Peyer's patch (tissue), 4 donors: ENCODE measurements around the gene KLLN. TPM values are rescaled to one million over a fixed set of nuclear protein-coding genes. Genes with fewer than 3 reads are reported as not detected.
"Not testable (repeated sequence)": the region's sequence is repeated elsewhere in the genome, so short reads cannot be mapped to it uniquely, and the experiment has no call there.

Experiments
- DNase-seq, 3 donors: peaks; one replicate each; pipeline ENCODE4 v3.0.0-alpha.2; 2017 to 2019
- H3K27ac ChIP-seq, 4 donors: fragments of 200-600 bp; sonication (generic); one replicate each; pipeline ENCODE4 v1.5.1; 2016 to 2019
- H3K27me3 ChIP-seq, 2 donors: fragments of 200-600 bp; sonication (generic); one replicate each; pipeline ENCODE4 v1.5.1; 2019
- H3K36me3 ChIP-seq, 3 donors: fragments of 200-600 bp; sonication (generic); one replicate each; pipeline ENCODE4 v1.5.1; 2016 to 2019
- H3K4me1 ChIP-seq, 4 donors: fragments of 200-600 bp; sonication (generic); one replicate each; pipeline ENCODE4 v1.5.1; 2016 to 2019
- H3K4me3 ChIP-seq, 4 donors: fragments of 200-600 bp; sonication (generic); 1 replicate in 3 of 4; 2 replicates in 1 of 4; pipeline ENCODE4 v1.5.1; 2016 to 2019; ENCODE audit warnings: mild to moderate bottlenecking in 1 of 4
- H3K9me3 ChIP-seq, 4 donors: fragments of 200-600 bp; sonication (generic); one replicate each; pipeline ENCODE4 v1.5.1; 2016 to 2019; ENCODE audit warnings: mild to moderate bottlenecking in 1 of 4
- POLR2A ChIP-seq, 2 donors: fragments of 450-650 bp; IDR thresholded peaks; one replicate each; pipeline ENCODE4 v1.5.1; 2017; ENCODE audit warnings: antibody characterized with exemption in 2 of 2, mild to moderate bottlenecking in 2 of 2, moderate library complexity in 2 of 2
- total RNA-seq, 4 donors: library from RNA; depleted of rRNA; stranded (reverse); fragments of >200 nt; gene quantifications; one replicate each; pipeline ENCODE4 v1.1.0, GENCODE V29; 2016
- TF ChIP-seq, protein P1 (sequence below), 6 experiments: fragments of 450-650 bp in 4 of 6; fragments of 200-600 bp in 2 of 6; sonication (generic) in 1 of 6; IDR thresholded peaks; one replicate each; pipeline ENCODE4 v1.5.1; 2017 to 2019; ENCODE audit warnings: antibody characterized with exemption in 6 of 6, mild to moderate bottlenecking in 3 of 6, moderate library complexity in 1 of 6

Gene KLLN, protein sequence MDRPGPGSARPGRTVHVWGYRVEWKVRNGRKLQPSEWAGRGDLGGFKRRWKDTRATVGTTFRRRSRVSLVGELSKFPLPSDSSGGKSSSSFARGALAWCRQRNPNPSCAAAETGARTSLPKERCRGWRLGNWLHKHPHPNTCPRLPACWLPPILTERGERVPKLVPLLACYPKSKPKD
- 1 to 10 TPM in 1 of 4 donors, under 1 TPM in 3; 0.35 to 1.1 (median 0.61) TPM for total RNA-seq

DNA sequence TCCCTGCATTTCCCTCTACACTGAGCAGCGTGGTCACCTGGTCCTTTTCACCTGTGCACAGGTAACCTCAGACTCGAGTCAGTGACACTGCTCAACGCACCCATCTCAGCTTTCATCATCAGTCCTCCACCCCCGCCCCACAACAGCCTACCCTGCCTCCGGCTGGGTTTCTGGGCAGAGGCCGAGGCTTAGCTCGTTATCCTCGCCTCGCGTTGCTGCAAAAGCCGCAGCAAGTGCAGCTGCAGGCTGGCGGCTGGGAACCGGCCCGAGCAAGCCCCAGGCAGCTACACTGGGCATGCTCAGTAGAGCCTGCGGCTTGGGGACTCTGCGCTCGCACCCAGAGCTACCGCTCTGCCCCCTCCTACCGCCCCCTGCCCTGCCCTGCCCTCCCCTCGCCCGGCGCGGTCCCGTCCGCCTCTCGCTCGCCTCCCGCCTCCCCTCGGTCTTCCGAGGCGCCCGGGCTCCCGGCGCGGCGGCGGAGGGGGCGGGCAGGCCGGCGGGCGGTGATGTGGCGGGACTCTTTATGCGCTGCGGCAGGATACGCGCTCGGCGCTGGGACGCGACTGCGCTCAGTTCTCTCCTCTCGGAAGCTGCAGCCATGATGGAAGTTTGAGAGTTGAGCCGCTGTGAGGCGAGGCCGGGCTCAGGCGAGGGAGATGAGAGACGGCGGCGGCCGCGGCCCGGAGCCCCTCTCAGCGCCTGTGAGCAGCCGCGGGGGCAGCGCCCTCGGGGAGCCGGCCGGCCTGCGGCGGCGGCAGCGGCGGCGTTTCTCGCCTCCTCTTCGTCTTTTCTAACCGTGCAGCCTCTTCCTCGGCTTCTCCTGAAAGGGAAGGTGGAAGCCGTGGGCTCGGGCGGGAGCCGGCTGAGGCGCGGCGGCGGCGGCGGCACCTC, at the start of gene KLLN, which contains the start of gene PTEN:
Gene KLLN (minus strand): TSS at position 481 of the 891 bp plus-strand sequence. CDS start 1,046 bp downstream, outside the sequence.
Gene PTEN (plus strand): TSS at position 573 of the 891 bp plus-strand sequence. CDS start 845 bp downstream, outside the sequence.
- H3K4me1 ChIP-seq = peaks cover 0 to 13% (median 5%) of the 10 kb centered on the region in 4 donors
- peak within 1 kb of the TSS; percentile 67 to 92 (median 86) for H3K4me3 ChIP-seq
- DNase-seq = peak; percentile 85 to 95 (median 94)
- H3K9me3 ChIP-seq = no peaks in the 10 kb centered on the region
- H3K27ac ChIP-seq = peak within 1 kb of the TSS; percentile 93 to 99 (median 96)
- peak; percentile 83 to 87 for TF ChIP-seq POLR2A (IDR thresholded peaks at IDR 0.05)
- TF ChIP-seq, protein P1, sequence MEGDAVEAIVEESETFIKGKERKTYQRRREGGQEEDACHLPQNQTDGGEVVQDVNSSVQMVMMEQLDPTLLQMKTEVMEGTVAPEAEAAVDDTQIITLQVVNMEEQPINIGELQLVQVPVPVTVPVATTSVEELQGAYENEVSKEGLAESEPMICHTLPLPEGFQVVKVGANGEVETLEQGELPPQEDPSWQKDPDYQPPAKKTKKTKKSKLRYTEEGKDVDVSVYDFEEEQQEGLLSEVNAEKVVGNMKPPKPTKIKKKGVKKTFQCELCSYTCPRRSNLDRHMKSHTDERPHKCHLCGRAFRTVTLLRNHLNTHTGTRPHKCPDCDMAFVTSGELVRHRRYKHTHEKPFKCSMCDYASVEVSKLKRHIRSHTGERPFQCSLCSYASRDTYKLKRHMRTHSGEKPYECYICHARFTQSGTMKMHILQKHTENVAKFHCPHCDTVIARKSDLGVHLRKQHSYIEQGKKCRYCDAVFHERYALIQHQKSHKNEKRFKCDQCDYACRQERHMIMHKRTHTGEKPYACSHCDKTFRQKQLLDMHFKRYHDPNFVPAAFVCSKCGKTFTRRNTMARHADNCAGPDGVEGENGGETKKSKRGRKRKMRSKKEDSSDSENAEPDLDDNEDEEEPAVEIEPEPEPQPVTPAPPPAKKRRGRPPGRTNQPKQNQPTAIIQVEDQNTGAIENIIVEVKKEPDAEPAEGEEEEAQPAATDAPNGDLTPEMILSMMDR (IDR thresholded peaks at IDR 0.05) = no peak
- H3K27me3 ChIP-seq = no peaks in the 10 kb centered on the region
- H3K36me3 ChIP-seq = no peaks in the 10 kb centered on the region

DNA sequence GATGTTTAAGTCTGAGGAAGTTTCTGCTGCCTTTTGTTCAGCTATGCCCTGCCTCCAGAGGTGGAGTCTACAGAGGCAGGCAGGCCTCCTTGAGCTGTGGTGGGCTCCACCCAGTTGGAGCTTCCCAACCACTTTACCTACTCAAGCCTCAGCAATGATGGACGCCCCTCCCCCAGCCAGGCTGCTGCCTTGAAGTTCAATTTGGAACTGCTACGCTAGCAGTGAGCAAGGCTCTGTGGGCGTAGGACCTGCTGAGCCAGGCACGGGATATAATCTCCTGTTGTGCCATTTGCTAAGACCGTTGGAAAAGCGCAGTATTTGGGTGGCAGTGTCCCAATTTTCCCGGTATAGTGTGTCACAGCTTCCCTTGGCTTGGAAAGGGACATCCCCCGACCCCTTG, 40.1 kb upstream of the KLLN start:
- H3K4me1 ChIP-seq, H3K27ac ChIP-seq, H3K4me3 ChIP-seq, H3K9me3 ChIP-seq, DNase-seq, H3K27me3 ChIP-seq: not testable (repeated sequence)
- peaks cover 0 to 18% (median 0%) of the 10 kb centered on the region in 3 donors for H3K36me3 ChIP-seq

DNA sequence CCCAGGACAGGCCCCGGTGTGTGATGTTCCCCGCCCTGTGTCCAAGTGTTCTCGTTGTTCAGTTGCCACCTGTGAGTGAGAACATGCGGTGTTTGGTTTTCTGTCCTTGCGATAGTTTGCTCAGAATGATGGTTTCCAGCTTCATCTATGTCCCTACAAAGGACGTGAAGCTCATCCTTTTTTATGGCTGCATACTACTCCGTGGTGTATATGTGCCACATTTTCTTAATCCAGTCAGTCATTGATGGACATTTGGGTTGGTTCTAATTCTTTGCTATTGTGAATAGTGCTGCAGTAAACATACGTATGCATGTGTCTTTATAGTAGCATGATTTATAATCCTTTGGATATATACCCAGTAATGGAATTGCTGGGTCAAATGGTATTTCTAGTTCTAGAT, 34.6 kb upstream of the KLLN start:
- not testable (repeated sequence) for H3K4me3 ChIP-seq, H3K4me1 ChIP-seq, H3K27ac ChIP-seq, H3K27me3 ChIP-seq, H3K36me3 ChIP-seq, DNase-seq, H3K9me3 ChIP-seq

DNA sequence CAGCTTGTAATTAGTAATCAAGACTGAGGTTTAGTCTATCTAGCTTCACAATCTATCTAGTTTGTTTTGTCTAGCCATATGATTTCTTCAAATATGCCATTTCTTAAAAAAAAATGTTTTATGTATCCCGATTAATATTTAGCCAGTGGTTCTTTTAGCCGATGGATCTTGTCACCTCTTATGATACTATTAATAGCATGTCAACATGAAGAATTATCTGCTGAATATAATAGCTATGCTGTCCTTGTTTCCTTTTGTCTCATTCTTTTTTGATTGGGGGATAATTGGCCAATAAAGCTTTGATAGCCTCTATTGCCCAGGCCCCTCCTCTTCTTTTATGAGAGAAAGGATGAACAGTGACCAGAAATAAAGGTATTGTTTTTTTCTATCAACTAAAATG, 32.9 kb upstream of the KLLN start:
- DNase-seq = no peak
- no peak overlapping the region for H3K4me3 ChIP-seq
- H3K27ac ChIP-seq = no peak overlapping the region
- H3K27me3 ChIP-seq = no peaks in the 10 kb centered on the region
- H3K4me1 ChIP-seq = peaks cover 0 to 6% (median 0%) of the 10 kb centered on the region in 4 donors
- peaks cover 0 to 9% (median 0%) of the 10 kb centered on the region in 3 donors for H3K36me3 ChIP-seq
- no peak for TF ChIP-seq POLR2A (IDR thresholded peaks at IDR 0.05)
- TF ChIP-seq, protein P1 (IDR thresholded peaks at IDR 0.05) = no peak
- no peaks in the 10 kb centered on the region for H3K9me3 ChIP-seq

DNA sequence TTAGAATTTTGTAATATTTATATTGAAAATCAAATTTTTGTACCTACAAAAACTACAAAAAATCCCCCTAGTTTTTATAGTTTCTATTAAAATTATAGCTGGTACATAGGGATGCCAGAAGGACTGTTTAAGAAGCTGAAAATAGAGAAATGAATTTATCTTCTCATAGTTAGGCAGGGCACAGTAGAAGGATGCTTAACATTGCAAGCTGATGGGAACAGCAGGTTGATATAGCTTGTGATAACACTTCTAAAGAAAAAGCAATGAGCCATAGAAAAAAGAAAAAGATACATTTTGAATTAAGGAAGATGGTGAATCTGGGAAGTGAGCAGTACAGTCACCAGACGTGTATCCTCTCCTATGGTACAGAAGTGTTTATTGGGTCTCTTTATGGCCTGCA, 32.1 kb upstream of the KLLN start:
- no peaks in the 10 kb centered on the region for H3K9me3 ChIP-seq
- H3K36me3 ChIP-seq = peaks cover 0 to 9% (median 0%) of the 10 kb centered on the region in 3 donors
- no peak overlapping the region for H3K27ac ChIP-seq
- no peaks in the 10 kb centered on the region for H3K27me3 ChIP-seq
- TF ChIP-seq, protein P1 (IDR thresholded peaks at IDR 0.05) = no peak
- TF ChIP-seq POLR2A (IDR thresholded peaks at IDR 0.05) = no peak
- H3K4me1 ChIP-seq = peaks cover 0 to 6% (median 0%) of the 10 kb centered on the region in 4 donors
- DNase-seq = no peak
- H3K4me3 ChIP-seq = no peak overlapping the region

DNA sequence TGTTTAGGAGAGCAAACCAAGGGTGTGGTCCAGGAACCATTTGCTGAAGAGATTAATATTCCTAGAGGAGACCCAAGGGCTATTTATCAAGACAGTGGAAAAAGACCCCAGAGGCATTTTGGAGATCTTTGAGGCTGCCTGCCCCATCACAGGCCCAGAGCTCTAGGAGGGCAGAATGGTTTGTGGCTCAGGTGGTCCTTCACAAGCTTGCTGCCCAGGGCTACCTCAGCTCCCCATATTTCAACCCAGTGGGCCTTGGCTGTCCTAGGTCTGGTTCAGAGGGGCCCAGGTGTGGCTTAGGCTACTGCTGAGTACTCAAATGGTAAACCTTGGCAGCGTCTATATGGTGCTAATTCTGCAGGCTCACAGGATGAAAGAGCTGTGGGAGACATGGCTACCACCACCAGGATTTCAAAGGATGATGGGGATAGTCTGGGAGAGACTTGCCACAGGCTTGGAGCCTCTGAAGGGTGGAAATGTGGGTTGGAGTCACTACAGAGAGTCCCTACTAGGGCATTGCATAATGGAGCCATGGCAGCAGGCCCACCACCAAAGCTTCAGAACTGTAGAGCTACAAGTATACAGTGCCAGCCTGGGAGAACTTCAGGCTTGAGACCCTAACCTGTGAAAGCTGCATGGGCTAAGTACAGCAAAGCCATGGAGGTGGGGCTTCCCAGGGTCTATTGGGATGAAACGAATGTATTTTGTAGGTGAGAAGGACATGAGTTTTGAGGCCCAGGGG, 24.4 kb upstream of the KLLN start:
- Histone ChIP-seq H3K27ac (no peak overlapping the region), H3K36me3 (peaks cover 0 to 26% (median 0%) of the 10 kb centered on the region in 3 donors), H3K4me1 (no peaks in the 10 kb centered on the region), H3K9me3 (no peaks in the 10 kb centered on the region), H3K27me3 (no peaks in the 10 kb centered on the region), H3K4me3 (no peak overlapping the region)
- DNase-seq = no peak
- TF ChIP-seq, protein P1 (IDR thresholded peaks at IDR 0.05) = no peak
- TF ChIP-seq POLR2A (IDR thresholded peaks at IDR 0.05) = no peak
